IMR-90 (cell line): ENCODE measurements around the gene HOXD13. TPM values are rescaled to one million over a fixed set of nuclear protein-coding genes. Genes with fewer than 3 reads are reported as not detected.
A peak's percentile ranks its signal among the peaks of the same experiment; 100 is the strongest.

ENCODE experiments used
- ATAC-seq: fragments of 200-7000 bp; cut with Tn5 transposase; 2 replicates; pipeline ENCODE4 v1.9.1; 2020; ENCODE audit warnings: low read depth, mild to moderate bottlenecking, moderate library complexity
- BruUV-seq: library from RNA; stranded (reverse); fragments of 400-500 nt; replicated peaks from 2 replicates; lab custom pipeline; 2021; lab: Mats Ljungman, UMichigan
- CTCF ChIA-PET: fragments of 300-600 bp; formaldehyde crosslinking; extraction: SDS; loops from one replicate; lab custom pipeline; 2021; ENCODE audit warnings: antibody characterized with exemption; lab: Yijun Ruan, JAX
- POLR2A ChIA-PET: fragments of 300-600 bp; sonication (Branson Sonifier 250); formaldehyde crosslinking; loops from one replicate; lab custom pipeline; 2022; ENCODE audit warnings: antibody characterized with exemption; ENCODE audit not compliant: unreplicated experiment; lab: Charles Lee
- DNase-seq: peaks from one replicate; pipeline ENCODE4 v3.0.0; 2013
- H2AFZ ChIP-seq: replicated peaks from 2 replicates; pipeline ENCODE3; 2013; ENCODE audit warnings: low read length, mild to moderate bottlenecking; ENCODE audit not compliant: poor library complexity
- H2AK5ac ChIP-seq: 2 replicates; pipeline ENCODE4 v1.6.1; 2013; ENCODE audit warnings: low read depth, low read length, inconsistent platforms
- H2AK9ac ChIP-seq: replicated peaks from 2 replicates; pipeline ENCODE3; 2013; ENCODE audit warnings: mild to moderate bottlenecking, low read depth, low read length, moderate library complexity; ENCODE audit not compliant: poor library complexity
- H2BK120ac ChIP-seq: 2 replicates; pipeline ENCODE4 v1.6.1; 2013; ENCODE audit warnings: low read depth, low read length, inconsistent platforms
- H2BK15ac ChIP-seq: 3 replicates; pipeline ENCODE4 v1.6.1; 2013; ENCODE audit warnings: low read depth, low read length, inconsistent platforms
- H2BK20ac ChIP-seq: 2 replicates; pipeline ENCODE4 v1.6.1; 2013; ENCODE audit warnings: low read depth, mild to moderate bottlenecking, inconsistent platforms, low read length, moderate library complexity
- H2BK5ac ChIP-seq: 2 replicates; pipeline ENCODE4 v1.6.1; 2013; ENCODE audit warnings: mild to moderate bottlenecking, low read depth, low read length, inconsistent platforms; ENCODE audit not compliant: poor library complexity, severe bottlenecking
- H3K14ac ChIP-seq: replicated peaks from 2 replicates; pipeline ENCODE4 v1.6.1; 2013; ENCODE audit warnings: low read depth, low read length, inconsistent platforms
- H3K18ac ChIP-seq: 2 replicates; pipeline ENCODE4 v1.6.1; 2013; ENCODE audit warnings: low read depth, low read length, control low read depth
- H3K23ac ChIP-seq: 2 replicates; pipeline ENCODE4 v1.6.1; 2013; ENCODE audit warnings: low read depth, low read length, inconsistent platforms
- H3K27ac ChIP-seq: 2 replicates; pipeline ENCODE4 v1.5.1; 2013; ENCODE audit warnings: mild to moderate bottlenecking, control low read depth, low read length; ENCODE audit not compliant: insufficient read depth
- H3K27me3 ChIP-seq: 2 replicates; pipeline ENCODE4 v1.6.1; 2013; ENCODE audit warnings: low read length; ENCODE audit not compliant: control insufficient read depth, insufficient read depth
- H3K36me3 ChIP-seq: 2 replicates; pipeline ENCODE4 v1.6.1; 2013; ENCODE audit warnings: low read length, mixed read lengths; ENCODE audit not compliant: control insufficient read depth, insufficient read depth
- H3K4ac ChIP-seq: 2 replicates; pipeline ENCODE4 v1.6.1; 2013; ENCODE audit warnings: low read depth, low read length, inconsistent platforms
- H3K4me1 ChIP-seq: 2 replicates; pipeline ENCODE4 v1.6.1; 2013; ENCODE audit warnings: low read length, mixed read lengths; ENCODE audit not compliant: control insufficient read depth, insufficient read depth
- H3K4me2 ChIP-seq: 2 replicates; pipeline ENCODE4 v1.6.1; 2013; ENCODE audit warnings: low read depth, mild to moderate bottlenecking, control low read depth, low read length, moderate library complexity
- H3K4me3 ChIP-seq: 2 replicates; pipeline ENCODE4 v1.5.1; 2013; ENCODE audit warnings: low read depth, mild to moderate bottlenecking, control low read depth, low read length, moderate library complexity; ENCODE audit not compliant: insufficient read depth
- H3K56ac ChIP-seq: 2 replicates; pipeline ENCODE4 v1.6.1; 2013; ENCODE audit warnings: low read length, inconsistent platforms; ENCODE audit not compliant: insufficient read depth; ENCODE audit errors: extremely low read depth
- H3K79me1 ChIP-seq, 2 experiments: 2 replicates each; pipeline ENCODE4 v1.6.1; 2013; ENCODE audit warnings: low read length in 2 of 2, inconsistent platforms in 1 of 2, low read depth in 1 of 2
- H3K9ac ChIP-seq: 2 replicates; pipeline ENCODE4 v1.6.1; 2013; ENCODE audit warnings: low read depth, low read length, control low read depth
- H3K9me1 ChIP-seq: 2 replicates; pipeline ENCODE4 v1.6.1; 2013; ENCODE audit warnings: low read length, inconsistent platforms; ENCODE audit not compliant: insufficient read depth
- H3K9me3 ChIP-seq: 2 replicates; pipeline ENCODE4 v1.6.1; 2013; ENCODE audit warnings: low read length; ENCODE audit not compliant: control insufficient read depth, insufficient read depth
- H4K20me1 ChIP-seq: 2 replicates; pipeline ENCODE4 v1.6.1; 2013; ENCODE audit warnings: low read length, inconsistent platforms; ENCODE audit not compliant: insufficient read depth
- H4K5ac ChIP-seq: 2 replicates; pipeline ENCODE4 v1.6.1; 2013; ENCODE audit warnings: mild to moderate bottlenecking, low read depth, low read length, control low read depth
- H4K8ac ChIP-seq, 2 experiments: 2 replicates each; pipeline ENCODE4 v1.6.1; 2013; ENCODE audit warnings: low read depth in 2 of 2, low read length in 2 of 2, control low read depth in 1 of 2, inconsistent platforms in 1 of 2
- H4K91ac ChIP-seq: 2 replicates; pipeline ENCODE4 v1.6.1; 2013; ENCODE audit warnings: low read depth, low read length, inconsistent platforms; ENCODE audit not compliant: insufficient read depth
- BHLHE40 ChIP-seq: fragments of 150-350 bp; IDR thresholded peaks from 2 replicates; pipeline ENCODE4 v1.6.1; 2016; ENCODE audit warnings: mild to moderate bottlenecking, low read depth, low read length
- CEBPB ChIP-seq: IDR thresholded peaks from 2 replicates; pipeline ENCODE4 v1.6.1; 2012; ENCODE audit warnings: low read depth, low read length, improper control_type of control experiment
- CHD1 ChIP-seq: IDR thresholded peaks from 2 replicates; pipeline ENCODE4 v1.6.1; 2012; ENCODE audit warnings: low read depth, low read length, improper control_type of control experiment
- FOS ChIP-seq: fragments of 150-350 bp; IDR thresholded peaks from 2 replicates; pipeline ENCODE4 v1.6.1; 2016; ENCODE audit warnings: low read depth, low read length
- MAZ ChIP-seq: IDR thresholded peaks from 2 replicates; pipeline ENCODE4 v1.6.1; 2012; ENCODE audit warnings: low read depth, mild to moderate bottlenecking, low read length, improper control_type of control experiment, moderate library complexity, borderline replicate concordance
- MXI1 ChIP-seq: IDR thresholded peaks from 2 replicates; pipeline ENCODE4 v1.6.1; 2012; ENCODE audit warnings: low read depth, mild to moderate bottlenecking, low read length, moderate library complexity, borderline replicate concordance
- NFE2L2 ChIP-seq: fragments of 150-350 bp; IDR thresholded peaks from 2 replicates; pipeline ENCODE4 v1.6.1; 2016; ENCODE audit warnings: low read depth, mild to moderate bottlenecking, low read length
- POLR2A ChIP-seq: IDR thresholded peaks from 2 replicates; pipeline ENCODE4 v1.6.1; 2012; ENCODE audit warnings: mild to moderate bottlenecking, low read depth, low read length
- RAD21 ChIP-seq: IDR thresholded peaks from 2 replicates; pipeline ENCODE4 v1.6.1; 2012; ENCODE audit warnings: low read length, improper control_type of control experiment
- RCOR1 ChIP-seq: IDR thresholded peaks from 2 replicates; pipeline ENCODE4 v1.6.1; 2012; ENCODE audit warnings: mild to moderate bottlenecking, low read length, improper control_type of control experiment; ENCODE audit not compliant: insufficient replicate concordance
- RFX5 ChIP-seq: IDR thresholded peaks from 2 replicates; pipeline ENCODE4 v1.8.0; 2012; ENCODE audit warnings: low read depth, mild to moderate bottlenecking, low read length, moderate library complexity
- WGBS, 2 experiments: methylation state at CpG; one replicate each; pipeline versions ENCODE4 v1.1.5 to v1.1.7; 2013; ENCODE audit warnings: missing lambda C conversion rate in 2 of 2; ENCODE audit not compliant: insufficient read length in 1 of 2; ENCODE audit errors: extremely low coverage in 2 of 2; 5-methylcytosine and 5-hydroxymethylcytosine counted together
- dilution Hi-C: fragments of 300-500 bp; cut with HindIII; formaldehyde crosslinking; loops from one replicate; pipeline ENCODE4 v1.14.3; 2018; ENCODE audit warnings: low sequenced_read_pairs; ENCODE audit not compliant: unreplicated experiment
- in situ Hi-C: fragments of 300-500 bp; cut with MboI; formaldehyde crosslinking; loops from 3 replicates; pipeline ENCODE4 v1.14.3; 2019; ENCODE audit warnings: low sequenced_read_pairs, inconsistent platforms, mixed read lengths
- intact Hi-C: fragments of 100-400 bp; cut with micrococcal nuclease; formaldehyde crosslinking; loops from 2 replicates; pipeline ENCODE4 v1.10.0; 2022
- polyA plus RNA-seq, 3 experiments: library from polyadenylated mRNA; depleted of rRNA; stranded (reverse); fragments of >200 nt; gene quantifications; 2 replicates each; pipeline ENCODE4 v1.2.3, GENCODE V29; 2012; ENCODE audit warnings: low replicate concordance in 1 of 3
- total RNA-seq: library from RNA; depleted of rRNA; stranded (reverse); fragments of >200 nt; gene quantifications from 2 replicates; pipeline ENCODE4 v1.2.3, GENCODE V29; 2012
- TF ChIP-seq, protein P1 (sequence below): fragments of 150-350 bp; IDR thresholded peaks from 2 replicates; pipeline ENCODE4 v1.6.1; 2016; ENCODE audit warnings: low read depth, mild to moderate bottlenecking, low read length, moderate library complexity, borderline replicate concordance
- TF ChIP-seq, protein P2 (sequence below): conservative IDR thresholded peaks from 2 replicates; pipeline ENCODE4 v1.5.1; 2012; ENCODE audit warnings: mild to moderate bottlenecking, low read depth, low read length, improper control_type of control experiment
- TF ChIP-seq, protein P3 (sequence below): fragments of 150-350 bp; IDR thresholded peaks from 2 replicates; pipeline ENCODE4 v1.6.1; 2017; ENCODE audit warnings: mild to moderate bottlenecking, antibody characterized with exemption, low read length, low read depth

HOXD13 gene
- total and polyA plus RNA-seq, 2 of the 4 experiments (the other 2 are of a cell fraction) = not detected

DNA sequence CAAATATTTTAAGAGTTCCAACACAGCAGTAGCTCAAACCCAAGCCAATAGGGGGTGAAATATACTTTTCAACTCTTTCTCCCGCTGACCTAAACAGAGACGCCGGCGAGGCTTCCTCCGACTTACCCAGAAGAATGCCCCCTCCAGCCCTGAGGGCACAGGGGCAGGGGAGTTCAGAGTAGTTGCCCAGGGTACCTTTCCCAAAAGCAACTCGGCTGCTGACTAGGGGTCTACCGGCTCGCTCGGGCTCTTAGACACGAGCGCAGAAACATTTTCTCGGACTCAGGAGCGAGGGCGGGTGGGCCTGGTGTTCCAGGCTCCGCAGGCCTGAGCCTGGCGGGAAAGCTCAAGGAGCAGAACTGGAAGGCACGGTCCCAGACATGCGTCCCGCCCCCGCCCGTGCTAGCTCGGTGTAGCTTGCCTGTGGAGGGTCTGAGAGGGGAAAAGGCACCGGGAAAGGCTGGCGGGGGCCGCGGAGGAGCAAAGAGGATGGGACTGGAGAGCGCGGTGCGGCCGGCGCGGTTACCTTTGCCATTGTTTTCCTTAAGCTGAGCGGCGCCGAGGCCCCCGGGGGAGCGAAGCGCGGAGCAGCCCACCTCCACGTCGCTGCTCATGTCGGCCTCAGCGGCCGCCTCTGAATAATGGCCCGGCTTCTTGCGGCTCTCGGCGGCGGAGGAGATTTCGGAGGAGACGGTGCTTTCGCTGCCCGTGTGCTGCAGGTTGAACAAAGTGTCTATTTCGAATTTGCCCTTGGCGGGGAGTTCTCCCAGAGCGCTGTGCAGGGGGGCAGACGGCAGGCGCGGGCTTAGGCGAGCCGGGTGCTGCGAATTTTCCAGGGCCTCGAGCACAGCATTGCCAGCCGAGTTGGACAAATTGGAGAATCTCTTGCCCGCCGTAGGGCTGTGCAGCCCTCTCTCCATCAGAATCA is 9.4 kb upstream of the HOXD13 start:
- CTCF ChIA-PET = no interaction called here
- Histone ChIP-seq H3K9ac (no peak overlapping the region), H3K18ac (no peak overlapping the region), H3K4me2 (no peak overlapping the region), H3K4me3 (no peak overlapping the region), H4K20me1 (peaks cover 3% of the 10 kb centered on the region; the same call in 1 of the 2 replicates), H2BK15ac (no peak overlapping the region), H3K4me1 (peaks cover 1% of the 10 kb centered on the region), H4K91ac (no peak overlapping the region), H2BK20ac (no peak overlapping the region), H3K23ac (no peak overlapping the region), H3K14ac (no peak overlapping the region), H4K8ac (no peak overlapping the region), H3K9me1 (no peaks in the 10 kb centered on the region), H2AFZ (peak overlapping the region; percentile 18), H3K79me1 (no peaks in the 10 kb centered on the region), H4K5ac (no peak overlapping the region), H3K27ac (no peak overlapping the region), H3K36me3 (no peaks in the 10 kb centered on the region), H3K56ac (no peak overlapping the region), H3K4ac (no peak overlapping the region), H2AK5ac (no peak overlapping the region), H3K9me3 (peaks cover 30% of the 10 kb centered on the region), H2BK5ac (no peak overlapping the region), H2AK9ac (no peak overlapping the region), H2BK120ac (no peak overlapping the region), H3K27me3 (peaks cover 90% of the 10 kb centered on the region)
- intact Hi-C loops = no loop called here
- no peak for ATAC-seq
- BruUV-seq = no TSS peak
- TF ChIP-seq CEBPB (no peak), RFX5 (no peak), NFE2L2 (no peak), CHD1 (no peak), BHLHE40 (no peak), FOS (no peak), RCOR1 (no peak), MXI1 (no peak), POLR2A (no peak), RAD21 (no peak), MAZ (no peak)
- TF ChIP-seq, protein P1, sequence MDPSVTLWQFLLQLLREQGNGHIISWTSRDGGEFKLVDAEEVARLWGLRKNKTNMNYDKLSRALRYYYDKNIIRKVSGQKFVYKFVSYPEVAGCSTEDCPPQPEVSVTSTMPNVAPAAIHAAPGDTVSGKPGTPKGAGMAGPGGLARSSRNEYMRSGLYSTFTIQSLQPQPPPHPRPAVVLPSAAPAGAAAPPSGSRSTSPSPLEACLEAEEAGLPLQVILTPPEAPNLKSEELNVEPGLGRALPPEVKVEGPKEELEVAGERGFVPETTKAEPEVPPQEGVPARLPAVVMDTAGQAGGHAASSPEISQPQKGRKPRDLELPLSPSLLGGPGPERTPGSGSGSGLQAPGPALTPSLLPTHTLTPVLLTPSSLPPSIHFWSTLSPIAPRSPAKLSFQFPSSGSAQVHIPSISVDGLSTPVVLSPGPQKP = no peak
- TF ChIP-seq, protein P2, sequence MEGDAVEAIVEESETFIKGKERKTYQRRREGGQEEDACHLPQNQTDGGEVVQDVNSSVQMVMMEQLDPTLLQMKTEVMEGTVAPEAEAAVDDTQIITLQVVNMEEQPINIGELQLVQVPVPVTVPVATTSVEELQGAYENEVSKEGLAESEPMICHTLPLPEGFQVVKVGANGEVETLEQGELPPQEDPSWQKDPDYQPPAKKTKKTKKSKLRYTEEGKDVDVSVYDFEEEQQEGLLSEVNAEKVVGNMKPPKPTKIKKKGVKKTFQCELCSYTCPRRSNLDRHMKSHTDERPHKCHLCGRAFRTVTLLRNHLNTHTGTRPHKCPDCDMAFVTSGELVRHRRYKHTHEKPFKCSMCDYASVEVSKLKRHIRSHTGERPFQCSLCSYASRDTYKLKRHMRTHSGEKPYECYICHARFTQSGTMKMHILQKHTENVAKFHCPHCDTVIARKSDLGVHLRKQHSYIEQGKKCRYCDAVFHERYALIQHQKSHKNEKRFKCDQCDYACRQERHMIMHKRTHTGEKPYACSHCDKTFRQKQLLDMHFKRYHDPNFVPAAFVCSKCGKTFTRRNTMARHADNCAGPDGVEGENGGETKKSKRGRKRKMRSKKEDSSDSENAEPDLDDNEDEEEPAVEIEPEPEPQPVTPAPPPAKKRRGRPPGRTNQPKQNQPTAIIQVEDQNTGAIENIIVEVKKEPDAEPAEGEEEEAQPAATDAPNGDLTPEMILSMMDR = no peak
- TF ChIP-seq, protein P3, sequence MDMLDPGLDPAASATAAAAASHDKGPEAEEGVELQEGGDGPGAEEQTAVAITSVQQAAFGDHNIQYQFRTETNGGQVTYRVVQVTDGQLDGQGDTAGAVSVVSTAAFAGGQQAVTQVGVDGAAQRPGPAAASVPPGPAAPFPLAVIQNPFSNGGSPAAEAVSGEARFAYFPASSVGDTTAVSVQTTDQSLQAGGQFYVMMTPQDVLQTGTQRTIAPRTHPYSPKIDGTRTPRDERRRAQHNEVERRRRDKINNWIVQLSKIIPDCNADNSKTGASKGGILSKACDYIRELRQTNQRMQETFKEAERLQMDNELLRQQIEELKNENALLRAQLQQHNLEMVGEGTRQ = no peak
- no peak for DNase-seq
- WGBS, 2 experiments = 3% methylated on average over 24 of the region's 66 CpGs; no CpG with 5 or more reads in 1 of the 2 experiments
- in situ Hi-C loops = loop anchor here (25.0 kb wide), 2 partner anchors 1046 to 1346 kb away; no protein-coding TSS in a partner anchor
- POLR2A ChIA-PET = no interaction called here
- dilution Hi-C loops = no loop called here
